ENCODE data around the gene ATN1. TPM values are rescaled to one million over a fixed set of nuclear protein-coding genes. Genes with fewer than 3 reads are reported as not detected.
"Not testable (repeated sequence)": the region's sequence is repeated elsewhere in the genome, so short reads cannot be mapped to it uniquely, and the experiment has no call there.

Gene ATN1
- total RNA-seq, 1 experiment from 2014 or later: 84.7 TPM

- no peaks in the 10 kb centered on the region for H3K27me3 Mint-ChIP-seq (ENCODE audit: insufficient read depth, unreplicated experiment)
- H3K4me3 Mint-ChIP-seq (ENCODE audit: unreplicated experiment): no peak overlapping the region
- no peak overlapping the region for H3K27ac Mint-ChIP-seq (ENCODE audit: low read depth, unreplicated experiment)
- ChIA-PET CTCF (interaction anchor here (1.0 to 1.3 kb wide), 2 partner anchors 12 to 20 kb away, joined by 3 to 5 read pairs; no protein-coding TSS in a partner anchor), POLR2A (interaction anchor here (1.1 to 2.1 kb wide), 4 partner anchors 16 to 61 kb away, joined by 3 to 16 read pairs (median 5); no protein-coding TSS in a partner anchor)
- TF ChIP-seq CTCF (IDR thresholded peaks at IDR 0.05; ENCODE audit: unreplicated experiment): no peak
- no peak for DNase-seq (ENCODE audit: unreplicated experiment)
- no peaks in the 10 kb centered on the region for H3K36me3 Mint-ChIP-seq (ENCODE audit: insufficient read depth, unreplicated experiment)
- peaks cover 5% of the 10 kb centered on the region for H3K4me1 Mint-ChIP-seq (ENCODE audit: insufficient read depth, unreplicated experiment)
- BruUV-seq (replicated peaks): no TSS peak
- H3K9me3 Mint-ChIP-seq (ENCODE audit: unreplicated experiment): no peaks in the 10 kb centered on the region
- intact Hi-C loops (cut with micrococcal nuclease): no loop called here
Observed at GRCh38 chr12:6903722-6904121, 24.0 kb upstream of the ATN1 start.

- no peak for TF ChIP-seq CTCF (IDR thresholded peaks at IDR 0.05; ENCODE audit: unreplicated experiment)
- CTCF ChIA-PET: interaction anchor here (0.8 to 3.1 kb wide), 8 partner anchors 13 to 40 kb away, joined by 3 to 12 read pairs (median 4); partner anchors contain the start of genes SPSB2 and TPI1
- Mint-ChIP-seq H3K27me3 (ENCODE audit: insufficient read depth, unreplicated experiment) (no peaks in the 10 kb centered on the region), H3K27ac (ENCODE audit: low read depth, unreplicated experiment) (no peak within 1 kb of the TSS), H3K36me3 (ENCODE audit: insufficient read depth, unreplicated experiment) (no peaks in the 10 kb centered on the region), H3K4me3 (ENCODE audit: unreplicated experiment) (no peak within 1 kb of the TSS), H3K9me3 (ENCODE audit: unreplicated experiment) (no peaks in the 10 kb centered on the region), H3K4me1 (ENCODE audit: insufficient read depth, unreplicated experiment) (peaks cover 2% of the 10 kb centered on the region)
- peak; percentile 96 for DNase-seq (ENCODE audit: unreplicated experiment)
- POLR2A ChIA-PET: interaction anchor here (0.7 to 2.2 kb wide), 15 partner anchors 14 to 181 kb away, joined by 3 to 16 read pairs (median 5); partner anchors contain the start of genes C12orf57, COPS7A, MLF2 and RNU7-1
- intact Hi-C loops (cut with micrococcal nuclease): no loop called here
- no TSS peak for BruUV-seq (replicated peaks)
Observed at GRCh38 chr12:6904280-6905276, 23.2 kb upstream of the ATN1 start, which contains the start of gene LRRC23. TSS of gene LRRC23 (plus strand) at chr12:6904822. CDS start at chr12:6905634, 812 bp downstream.

- TF ChIP-seq CTCF (IDR thresholded peaks at IDR 0.05; ENCODE audit: unreplicated experiment): no peak
- intact Hi-C loops (cut with micrococcal nuclease): no loop called here
- Mint-ChIP-seq H3K27ac (ENCODE audit: low read depth, unreplicated experiment) (no peak overlapping the region), H3K36me3 (ENCODE audit: insufficient read depth, unreplicated experiment) (no peaks in the 10 kb centered on the region), H3K4me3 (ENCODE audit: unreplicated experiment) (no peak overlapping the region), H3K9me3 (ENCODE audit: unreplicated experiment) (no peaks in the 10 kb centered on the region), H3K27me3 (ENCODE audit: insufficient read depth, unreplicated experiment) (no peaks in the 10 kb centered on the region), H3K4me1 (ENCODE audit: insufficient read depth, unreplicated experiment) (no peaks in the 10 kb centered on the region)
- no TSS peak for BruUV-seq (replicated peaks)
- ChIA-PET CTCF (interaction anchor here (0.6 to 3.1 kb wide), 8 partner anchors 14 to 39 kb away, joined by 3 to 12 read pairs (median 4); partner anchors contain the start of genes SPSB2 and TPI1), POLR2A (interaction anchor here (0.6 to 2.2 kb wide), 17 partner anchors 15 to 257 kb away, joined by 3 to 16 read pairs (median 5); partner anchors contain the start of genes C12orf57, COPS7A, MLF2 and RNU7-1)
- DNase-seq (ENCODE audit: unreplicated experiment): no peak
Observed at GRCh38 chr12:6905414-6906040, 22.2 kb upstream of the ATN1 start.

DNA sequence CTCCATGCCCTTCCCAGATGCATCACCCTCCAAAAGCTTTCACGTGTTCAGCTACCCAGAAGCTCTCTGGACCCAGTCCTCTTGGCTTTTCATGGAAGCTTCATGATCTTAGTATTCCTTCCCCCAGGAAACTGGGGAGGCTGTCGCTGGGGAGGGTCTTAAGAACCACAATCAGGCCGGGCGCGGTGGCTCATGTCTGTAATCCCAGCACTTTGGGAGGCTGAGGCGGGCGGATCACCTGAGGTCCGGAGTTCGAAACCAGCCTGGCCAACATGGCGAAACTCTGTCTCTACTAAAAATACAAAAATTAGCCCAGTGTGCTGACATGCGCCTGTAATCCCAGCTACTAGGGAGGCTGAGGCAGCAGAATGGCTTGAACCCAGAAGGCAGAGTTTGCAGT, 19.6 kb upstream of the ATN1 start:
- H3K4me3 Mint-ChIP-seq (ENCODE audit: unreplicated experiment); H3K9me3 Mint-ChIP-seq (ENCODE audit: unreplicated experiment); H3K27me3 Mint-ChIP-seq (ENCODE audit: insufficient read depth, unreplicated experiment); intact Hi-C loops (cut with micrococcal nuclease); BruUV-seq (replicated peaks); H3K27ac Mint-ChIP-seq (ENCODE audit: low read depth, unreplicated experiment); H3K4me1 Mint-ChIP-seq (ENCODE audit: insufficient read depth, unreplicated experiment); DNase-seq (ENCODE audit: unreplicated experiment); H3K36me3 Mint-ChIP-seq (ENCODE audit: insufficient read depth, unreplicated experiment): not testable (repeated sequence)
- ChIA-PET CTCF (interaction anchor here (1.2 to 3.1 kb wide), 3 partner anchors 15 to 17 kb away, joined by 7 to 15 read pairs (median 13); no protein-coding TSS in a partner anchor), POLR2A (interaction anchor here (1.0 to 3.1 kb wide), 6 partner anchors 17 to 200 kb away, joined by 3 to 11 read pairs (median 3); partner anchors contain the start of gene SPSB2)
